ENCODE data around the gene FAHD1.

Gene FAHD1

DNA sequence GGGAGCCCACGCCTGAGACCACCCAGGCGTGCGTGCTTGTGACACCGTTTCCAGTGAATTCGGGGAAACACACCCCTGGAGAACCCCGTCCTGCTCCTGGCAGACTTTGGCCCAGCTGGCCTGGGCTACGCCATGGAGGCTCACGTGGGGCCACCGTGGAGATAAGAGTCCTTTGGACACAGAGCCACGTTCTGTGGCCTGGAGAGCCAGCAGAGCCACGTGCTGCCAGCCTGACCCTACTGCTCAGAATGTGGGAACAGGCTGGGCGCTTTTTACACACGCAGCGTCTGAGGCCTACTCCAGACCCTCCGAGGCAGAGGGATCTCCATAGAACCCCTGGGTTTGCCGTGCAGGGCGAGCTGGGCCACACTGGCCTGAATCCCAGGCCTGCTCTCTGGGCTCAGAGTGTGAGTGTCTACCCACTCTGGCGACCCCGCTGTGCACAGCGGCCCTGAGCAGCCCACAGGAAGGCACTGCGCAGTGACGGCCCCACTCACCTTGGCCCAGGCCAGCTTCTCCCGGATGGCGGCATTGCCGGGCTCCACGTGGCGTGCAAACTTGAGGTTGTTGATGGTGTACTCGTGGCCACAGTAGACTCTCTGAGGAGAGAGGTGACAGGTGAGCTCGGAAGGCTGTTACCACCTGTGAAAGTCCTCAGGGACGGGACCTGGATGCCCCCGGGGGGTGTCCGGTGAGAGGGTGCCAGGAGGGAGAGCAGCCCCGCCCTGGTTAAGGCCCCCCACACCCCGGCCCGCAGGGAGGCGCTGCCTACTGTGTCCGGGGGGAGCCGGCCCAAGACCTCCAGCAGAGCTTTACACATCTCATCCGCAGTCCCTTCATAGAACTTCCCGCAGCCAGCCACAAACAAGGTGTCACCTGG is 10.4 kb upstream of the FAHD1 start:
- H3K9me2 ChIP-seq (replicated peaks; ENCODE audit: insufficient read depth, low read length), result no peaks in the 10 kb centered on the region
- H3K36me3 ChIP-seq (ENCODE audit: low read length), result no peaks in the 10 kb centered on the region
- no peak for TF ChIP-seq EZH2phosphoT487 (conservative IDR thresholded peaks at IDR 0.05; ENCODE audit: low read length)
- TF ChIP-seq, protein P1, sequence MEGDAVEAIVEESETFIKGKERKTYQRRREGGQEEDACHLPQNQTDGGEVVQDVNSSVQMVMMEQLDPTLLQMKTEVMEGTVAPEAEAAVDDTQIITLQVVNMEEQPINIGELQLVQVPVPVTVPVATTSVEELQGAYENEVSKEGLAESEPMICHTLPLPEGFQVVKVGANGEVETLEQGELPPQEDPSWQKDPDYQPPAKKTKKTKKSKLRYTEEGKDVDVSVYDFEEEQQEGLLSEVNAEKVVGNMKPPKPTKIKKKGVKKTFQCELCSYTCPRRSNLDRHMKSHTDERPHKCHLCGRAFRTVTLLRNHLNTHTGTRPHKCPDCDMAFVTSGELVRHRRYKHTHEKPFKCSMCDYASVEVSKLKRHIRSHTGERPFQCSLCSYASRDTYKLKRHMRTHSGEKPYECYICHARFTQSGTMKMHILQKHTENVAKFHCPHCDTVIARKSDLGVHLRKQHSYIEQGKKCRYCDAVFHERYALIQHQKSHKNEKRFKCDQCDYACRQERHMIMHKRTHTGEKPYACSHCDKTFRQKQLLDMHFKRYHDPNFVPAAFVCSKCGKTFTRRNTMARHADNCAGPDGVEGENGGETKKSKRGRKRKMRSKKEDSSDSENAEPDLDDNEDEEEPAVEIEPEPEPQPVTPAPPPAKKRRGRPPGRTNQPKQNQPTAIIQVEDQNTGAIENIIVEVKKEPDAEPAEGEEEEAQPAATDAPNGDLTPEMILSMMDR (IDR thresholded peaks at IDR 0.05; ENCODE audit: insufficient read depth, low read length, poor library complexity, severe bottlenecking), result no peak
- no peaks in the 10 kb centered on the region for H3K27me3 ChIP-seq (ENCODE audit: low read length)
- H3F3A ChIP-seq (ENCODE audit: insufficient read depth), result no peaks in the 10 kb centered on the region
- H3K9me3 ChIP-seq (ENCODE audit: insufficient read depth, low read length), result no peaks in the 10 kb centered on the region
- H3K4me3 ChIP-seq (ENCODE audit: insufficient read depth, low read length, poor library complexity, severe bottlenecking), result no peak overlapping the region
- H4K20me1 ChIP-seq (ENCODE audit: low read depth, low read length), result no peaks in the 10 kb centered on the region
- H3K27ac ChIP-seq (ENCODE audit: low read depth, low read length), result no peak overlapping the region
- no peak overlapping the region for H2AFZ ChIP-seq (ENCODE audit: low read depth, low read length, severe bottlenecking)
- H3K9ac ChIP-seq (ENCODE audit: low read length), result no peak overlapping the region
- no peaks in the 10 kb centered on the region for H3K79me2 ChIP-seq (ENCODE audit: insufficient read depth, low read length)
- no peak overlapping the region for H3K4me2 ChIP-seq (ENCODE audit: low read depth, low read length, poor library complexity, severe bottlenecking)

DNA sequence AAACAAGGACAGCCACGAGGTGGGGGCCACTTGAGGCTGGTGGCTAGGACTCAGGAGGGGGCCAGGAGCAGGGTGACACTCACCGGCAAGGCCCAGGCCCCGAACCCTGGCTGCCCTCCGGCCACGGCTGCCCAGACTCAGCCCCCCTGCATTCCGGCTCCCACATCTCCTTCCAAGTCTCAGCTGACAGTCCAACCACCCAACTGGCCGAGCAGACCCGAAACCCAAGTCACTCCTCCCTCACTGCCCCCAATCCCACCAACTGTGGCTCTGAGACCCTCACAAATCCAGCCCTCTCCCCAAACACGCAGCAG is 9.8 kb upstream of the FAHD1 start:
- TF ChIP-seq, protein P1 (IDR thresholded peaks at IDR 0.05; ENCODE audit: insufficient read depth, low read length, poor library complexity, severe bottlenecking), result no peak
- TF ChIP-seq EZH2phosphoT487 (conservative IDR thresholded peaks at IDR 0.05; ENCODE audit: low read length), result no peak
- Histone ChIP-seq H3K4me3 (ENCODE audit: insufficient read depth, low read length, poor library complexity, severe bottlenecking) (no peak overlapping the region), H3K27ac (ENCODE audit: low read depth, low read length) (no peak overlapping the region), H3K9me3 (ENCODE audit: insufficient read depth, low read length) (no peaks in the 10 kb centered on the region), H3K9me2 (replicated peaks; ENCODE audit: insufficient read depth, low read length) (no peaks in the 10 kb centered on the region), H3F3A (ENCODE audit: insufficient read depth) (no peaks in the 10 kb centered on the region), H4K20me1 (ENCODE audit: low read depth, low read length) (no peaks in the 10 kb centered on the region), H3K4me2 (ENCODE audit: low read depth, low read length, poor library complexity, severe bottlenecking) (no peak overlapping the region), H3K27me3 (ENCODE audit: low read length) (no peaks in the 10 kb centered on the region), H2AFZ (ENCODE audit: low read depth, low read length, severe bottlenecking) (no peak overlapping the region), H3K9ac (ENCODE audit: low read length) (no peak overlapping the region), H3K36me3 (ENCODE audit: low read length) (no peaks in the 10 kb centered on the region), H3K79me2 (ENCODE audit: insufficient read depth, low read length) (no peaks in the 10 kb centered on the region)

DNA sequence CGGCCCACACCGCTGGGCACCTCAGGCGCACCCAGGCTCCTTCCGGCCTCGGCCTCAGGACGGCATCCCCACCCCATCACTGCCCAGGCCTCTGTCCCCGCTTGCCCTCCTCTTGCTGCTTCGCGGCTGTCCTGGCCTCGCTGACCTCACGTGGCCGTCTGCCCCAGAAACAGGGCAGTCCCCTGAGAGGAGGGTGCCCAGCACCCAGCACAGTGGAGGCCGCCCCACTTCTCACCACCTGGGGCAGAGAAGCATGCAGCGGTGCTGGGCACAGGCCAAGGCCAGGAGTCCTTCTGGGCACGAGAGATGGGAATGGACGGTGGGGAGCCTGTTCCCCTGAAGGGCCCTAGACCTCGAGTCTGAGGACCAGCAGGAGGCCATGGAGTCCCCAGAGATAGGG is 9.3 kb upstream of the FAHD1 start:
- Histone ChIP-seq H4K20me1 (ENCODE audit: low read depth, low read length) (no peaks in the 10 kb centered on the region), H3K36me3 (ENCODE audit: low read length) (no peaks in the 10 kb centered on the region), H3K27ac (ENCODE audit: low read depth, low read length) (no peak overlapping the region), H3F3A (ENCODE audit: insufficient read depth) (no peaks in the 10 kb centered on the region), H3K4me3 (ENCODE audit: insufficient read depth, low read length, poor library complexity, severe bottlenecking) (no peak overlapping the region), H3K79me2 (ENCODE audit: insufficient read depth, low read length) (no peaks in the 10 kb centered on the region), H3K9me2 (replicated peaks; ENCODE audit: insufficient read depth, low read length) (no peaks in the 10 kb centered on the region), H2AFZ (ENCODE audit: low read depth, low read length, severe bottlenecking) (no peak overlapping the region), H3K9me3 (ENCODE audit: insufficient read depth, low read length) (no peaks in the 10 kb centered on the region), H3K27me3 (ENCODE audit: low read length) (no peaks in the 10 kb centered on the region), H3K9ac (ENCODE audit: low read length) (no peak overlapping the region), H3K4me2 (ENCODE audit: low read depth, low read length, poor library complexity, severe bottlenecking) (no peak overlapping the region)
- no peak for TF ChIP-seq EZH2phosphoT487 (conservative IDR thresholded peaks at IDR 0.05; ENCODE audit: low read length)
- TF ChIP-seq, protein P1 (IDR thresholded peaks at IDR 0.05; ENCODE audit: insufficient read depth, low read length, poor library complexity, severe bottlenecking), result no peak
